HG02571 (cell line): ENCODE results near the gene LRCH1.

ENCODE experiments used
- ATAC-seq: cut with Tn5 transposase; IDR thresholded peaks from one replicate; pipeline ENCODE4 v1.9.1; 2021; ENCODE audit warnings: mild to moderate bottlenecking, moderate library complexity; ENCODE audit not compliant: unreplicated experiment

Gene LRCH1

GRCh38 chr13:46612267-46612666 lies 59.3 kb downstream of the LRCH1 start:
- no peak for ATAC-seq

GRCh38 chr13:46613409-46614049 lies 60.6 kb downstream of the LRCH1 start:
- no peak for ATAC-seq

GRCh38 chr13:46614582-46614981 lies 61.6 kb downstream of the LRCH1 start:
- no peak for ATAC-seq

- ATAC-seq: no peak
These were observed 63.0 kb downstream of the LRCH1 start for GRCh38 chr13:46615888-46616531.

GRCh38 chr13:46617229-46617721 lies 64.3 kb downstream of the LRCH1 start:
- no peak for ATAC-seq

- no peak for ATAC-seq
These were observed 64.9 kb downstream of the LRCH1 start for GRCh38 chr13:46617885-46618284.

- no peak for ATAC-seq
These were observed 65.8 kb downstream of the LRCH1 start for GRCh38 chr13:46618694-46619254.

GRCh38 chr13:46620029-46620428 lies 67.1 kb downstream of the LRCH1 start:
- no peak for ATAC-seq

- ATAC-seq: no peak
These were observed 67.5 kb downstream of the LRCH1 start for GRCh38 chr13:46620471-46620870.

GRCh38 chr13:46621133-46621532 lies 68.2 kb downstream of the LRCH1 start:
- ATAC-seq: no peak

GRCh38 chr13:46621792-46622629 lies 69.0 kb downstream of the LRCH1 start:
- ATAC-seq: no peak

- no peak for ATAC-seq
These were observed 69.8 kb downstream of the LRCH1 start for GRCh38 chr13:46622630-46623256.

GRCh38 chr13:46624353-46624752 lies 71.4 kb downstream of the LRCH1 start:
- ATAC-seq: no peak

- no peak for ATAC-seq
These were observed 71.9 kb downstream of the LRCH1 start for GRCh38 chr13:46624821-46625220.

- ATAC-seq: no peak
These were observed 74.5 kb downstream of the LRCH1 start for GRCh38 chr13:46627462-46627861.

- no peak for ATAC-seq
These were observed 75.8 kb downstream of the LRCH1 start for GRCh38 chr13:46628622-46629365.

GRCh38 chr13:46629811-46630413 lies 76.9 kb downstream of the LRCH1 start:
- ATAC-seq: no peak

GRCh38 chr13:46630431-46631178 lies 77.6 kb downstream of the LRCH1 start:
- no peak for ATAC-seq

- no peak for ATAC-seq
These were observed 78.2 kb downstream of the LRCH1 start for GRCh38 chr13:46631179-46631542.
